Transverse colon (tissue), 4 donors: ENCODE results near the gene SLC29A3. TPM values are rescaled to one million over a fixed set of nuclear protein-coding genes. Genes with fewer than 3 reads are reported as not detected.
A peak's percentile ranks its signal among the peaks of the same experiment; 100 is the strongest.

Source experiments
- DNase-seq: peaks from one replicate; pipeline ENCODE4 v3.0.0-alpha.2; 2019
- H3K27ac ChIP-seq, 4 donors: fragments of 200-600 bp; sonication (generic); 2 replicates each; pipeline ENCODE4 v1.5.1; 2016 to 2018; ENCODE audit warnings: inconsistent platforms in 4 of 4
- H3K27me3 ChIP-seq: fragments of 200-600 bp; sonication (generic); 2 replicates; pipeline ENCODE4 v1.5.1; 2017; ENCODE audit warnings: inconsistent platforms
- H3K36me3 ChIP-seq, 4 donors: fragments of 200-600 bp; sonication (generic); 2 replicates each; pipeline ENCODE4 v1.5.1; 2017 to 2019; ENCODE audit warnings: inconsistent platforms in 4 of 4
- H3K4me1 ChIP-seq, 4 donors: fragments of 200-600 bp; sonication (generic); 2 replicates each; pipeline ENCODE4 v1.5.1; 2017 to 2020; ENCODE audit warnings: inconsistent platforms in 4 of 4
- H3K4me3 ChIP-seq, 4 donors: fragments of 200-600 bp; sonication (generic); 1 replicate in 1 of 4; 2 replicates in 3 of 4; pipeline versions ENCODE4 v1.5.1 to v1.6.1; 2017 to 2019; ENCODE audit warnings: inconsistent platforms in 4 of 4
- H3K9me3 ChIP-seq, 2 donors: fragments of 200-600 bp; sonication (generic); 2 replicates each; pipeline ENCODE4 v1.5.1; 2017 to 2019; ENCODE audit warnings: inconsistent platforms in 2 of 2
- EP300 ChIP-seq: sonication (generic); formaldehyde crosslinking; IDR thresholded peaks from one replicate; pipeline ENCODE4 v1.6.1; 2017; ENCODE audit warnings: antibody characterized with exemption, low read depth
- POLR2A ChIP-seq: fragments of 450-650 bp; IDR thresholded peaks from one replicate; pipeline ENCODE4 v1.6.1; 2016; ENCODE audit warnings: antibody characterized with exemption, mild to moderate bottlenecking, moderate library complexity
- POLR2AphosphoS5 ChIP-seq, 3 donors: sonication (generic); formaldehyde crosslinking; IDR thresholded peaks; one replicate each; pipeline ENCODE4 v1.6.1; 2016; ENCODE audit warnings: antibody characterized with exemption in 3 of 3
- WGBS, 2 donors: methylation state at CpG; one replicate each; pipeline ENCODE4 v1.1.5; 2018; ENCODE audit warnings: low coverage in 1 of 2; 5-methylcytosine and 5-hydroxymethylcytosine counted together
- in situ Hi-C, 4 donors: fragments of 200-750 bp; cut with MboI; loops; one replicate each; pipeline versions ENCODE4 v1.15.0 to v1.15.1; 2017; ENCODE audit warnings: low sequenced_read_pairs in 3 of 4, low pct_ligation_motif_present in 1 of 4, low pct_unique_long_range_greater_than_20kb in 1 of 4
- intact Hi-C: fragments of 100-400 bp; cut with DNase I; formaldehyde crosslinking; loops from one replicate; pipeline ENCODE4 v1.15.1; 2023; ENCODE audit warnings: low total_unique reads
- total RNA-seq, 4 donors: library from RNA; depleted of rRNA; stranded (reverse); fragments of >200 nt; gene quantifications; one replicate each; pipeline ENCODE4 v1.1.0, GENCODE V29; 2016
- TF ChIP-seq, protein P1 (sequence below), 5 experiments: fragments of 200-600 bp in 3 of 5; fragments of 450-650 bp in 2 of 5; sonication (generic) in 3 of 5; IDR thresholded peaks; 1 replicate in 2 of 5; 2 replicates in 3 of 5; pipeline ENCODE4 v1.5.1; 2016 to 2017; ENCODE audit warnings: antibody characterized with exemption in 5 of 5, inconsistent platforms in 3 of 5, mild to moderate bottlenecking in 2 of 5, moderate library complexity in 1 of 5

Gene SLC29A3
- total RNA-seq, 4 donors from 2014 or later = 0.75 to 6.4 (median 3.4) TPM

- in situ Hi-C loops = loop anchor here in 2 of 4 donors (25.0 kb wide), 2 partner anchors 262 to 512 kb away; no protein-coding TSS in a partner anchor
- TF ChIP-seq EP300 (no peak), POLR2A (no peak), POLR2AphosphoS5 (IDR thresholded peaks at IDR 0.05) (no peak)
- TF ChIP-seq, protein P1, sequence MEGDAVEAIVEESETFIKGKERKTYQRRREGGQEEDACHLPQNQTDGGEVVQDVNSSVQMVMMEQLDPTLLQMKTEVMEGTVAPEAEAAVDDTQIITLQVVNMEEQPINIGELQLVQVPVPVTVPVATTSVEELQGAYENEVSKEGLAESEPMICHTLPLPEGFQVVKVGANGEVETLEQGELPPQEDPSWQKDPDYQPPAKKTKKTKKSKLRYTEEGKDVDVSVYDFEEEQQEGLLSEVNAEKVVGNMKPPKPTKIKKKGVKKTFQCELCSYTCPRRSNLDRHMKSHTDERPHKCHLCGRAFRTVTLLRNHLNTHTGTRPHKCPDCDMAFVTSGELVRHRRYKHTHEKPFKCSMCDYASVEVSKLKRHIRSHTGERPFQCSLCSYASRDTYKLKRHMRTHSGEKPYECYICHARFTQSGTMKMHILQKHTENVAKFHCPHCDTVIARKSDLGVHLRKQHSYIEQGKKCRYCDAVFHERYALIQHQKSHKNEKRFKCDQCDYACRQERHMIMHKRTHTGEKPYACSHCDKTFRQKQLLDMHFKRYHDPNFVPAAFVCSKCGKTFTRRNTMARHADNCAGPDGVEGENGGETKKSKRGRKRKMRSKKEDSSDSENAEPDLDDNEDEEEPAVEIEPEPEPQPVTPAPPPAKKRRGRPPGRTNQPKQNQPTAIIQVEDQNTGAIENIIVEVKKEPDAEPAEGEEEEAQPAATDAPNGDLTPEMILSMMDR (IDR thresholded peaks at IDR 0.05) = no peak
- DNase-seq = no peak
- WGBS, 2 donors = 85% methylated on average over 16 of the region's 16 CpGs; no CpG with 5 or more reads in 1 of the 2 donors
- Histone ChIP-seq H3K27me3 (no peaks in the 10 kb centered on the region), H3K9me3 (no peaks in the 10 kb centered on the region), H3K27ac (no peak overlapping the region), H3K36me3 (no peaks in the 10 kb centered on the region), H3K4me3 (no peak overlapping the region), H3K4me1 (no peaks in the 10 kb centered on the region)
- intact Hi-C loops = no loop called here
Observed at GRCh38 chr10:71300555-71301370, 18.3 kb upstream of the SLC29A3 start.

DNA sequence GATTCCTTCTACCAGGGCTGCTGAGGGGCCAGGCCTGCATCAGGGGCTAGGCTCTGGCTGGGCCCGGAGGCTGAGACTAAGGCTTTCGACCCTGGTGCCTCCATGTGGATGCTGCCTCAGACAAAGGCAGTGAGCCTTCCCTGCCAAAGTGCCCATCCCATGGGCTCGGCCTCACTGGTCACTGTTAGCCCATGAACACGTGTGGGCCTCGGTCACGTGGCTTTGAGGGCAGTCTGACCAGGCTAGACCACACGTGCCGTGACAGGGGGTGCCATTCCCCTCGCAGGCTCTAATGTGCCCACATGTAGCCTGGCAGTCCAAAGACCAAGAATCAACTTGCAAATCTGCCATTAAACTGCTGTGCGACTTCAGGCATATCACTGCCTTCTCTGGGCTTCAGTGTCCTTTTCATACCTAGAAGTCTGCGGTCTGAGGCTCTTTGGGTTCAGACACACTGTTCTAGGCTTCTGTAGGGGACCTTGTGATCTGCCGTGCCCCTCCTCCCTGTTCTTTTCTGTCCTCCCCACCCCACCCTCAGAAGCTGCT lies 17.6 kb upstream of the SLC29A3 start:
- Histone ChIP-seq H3K36me3 (no peaks in the 10 kb centered on the region), H3K27ac (no peak overlapping the region), H3K4me3 (no peak overlapping the region), H3K9me3 (no peaks in the 10 kb centered on the region), H3K4me1 (no peaks in the 10 kb centered on the region), H3K27me3 (no peaks in the 10 kb centered on the region)
- in situ Hi-C loops = loop anchor here in 2 of 4 donors (25.0 kb wide), 2 partner anchors 261 to 511 kb away; no protein-coding TSS in a partner anchor
- intact Hi-C loops = no loop called here
- DNase-seq = no peak
- 83% methylated on average over 10 of the region's 12 CpGs; no CpG with 5 or more reads in 1 of the 2 donors for WGBS, 2 donors
- TF ChIP-seq POLR2A = no peak
- TF ChIP-seq, protein P1 (IDR thresholded peaks at IDR 0.05) = no peak
- TF ChIP-seq EP300 = no peak
- no peak for TF ChIP-seq POLR2AphosphoS5 (IDR thresholded peaks at IDR 0.05)

- Histone ChIP-seq H3K9me3 (no peaks in the 10 kb centered on the region), H3K4me1 (no peaks in the 10 kb centered on the region), H3K27ac (no peak overlapping the region), H3K36me3 (no peaks in the 10 kb centered on the region), H3K4me3 (no peak overlapping the region), H3K27me3 (no peaks in the 10 kb centered on the region)
- TF ChIP-seq POLR2AphosphoS5 (IDR thresholded peaks at IDR 0.05) (no peak), EP300 (no peak), POLR2A (no peak)
- TF ChIP-seq, protein P1 (IDR thresholded peaks at IDR 0.05) = no peak
- no peak for DNase-seq
- intact Hi-C loops (no loop called here), in situ Hi-C loops (loop anchor here in 2 of 4 donors (25.0 kb wide), 2 partner anchors 260 to 510 kb away; no protein-coding TSS in a partner anchor)
- 61% methylated on average over 4 of the region's 4 CpGs; no CpG with 5 or more reads in 1 of the 2 donors for WGBS, 2 donors
Observed at GRCh38 chr10:71302451-71302850, 16.6 kb upstream of the SLC29A3 start.

DNA sequence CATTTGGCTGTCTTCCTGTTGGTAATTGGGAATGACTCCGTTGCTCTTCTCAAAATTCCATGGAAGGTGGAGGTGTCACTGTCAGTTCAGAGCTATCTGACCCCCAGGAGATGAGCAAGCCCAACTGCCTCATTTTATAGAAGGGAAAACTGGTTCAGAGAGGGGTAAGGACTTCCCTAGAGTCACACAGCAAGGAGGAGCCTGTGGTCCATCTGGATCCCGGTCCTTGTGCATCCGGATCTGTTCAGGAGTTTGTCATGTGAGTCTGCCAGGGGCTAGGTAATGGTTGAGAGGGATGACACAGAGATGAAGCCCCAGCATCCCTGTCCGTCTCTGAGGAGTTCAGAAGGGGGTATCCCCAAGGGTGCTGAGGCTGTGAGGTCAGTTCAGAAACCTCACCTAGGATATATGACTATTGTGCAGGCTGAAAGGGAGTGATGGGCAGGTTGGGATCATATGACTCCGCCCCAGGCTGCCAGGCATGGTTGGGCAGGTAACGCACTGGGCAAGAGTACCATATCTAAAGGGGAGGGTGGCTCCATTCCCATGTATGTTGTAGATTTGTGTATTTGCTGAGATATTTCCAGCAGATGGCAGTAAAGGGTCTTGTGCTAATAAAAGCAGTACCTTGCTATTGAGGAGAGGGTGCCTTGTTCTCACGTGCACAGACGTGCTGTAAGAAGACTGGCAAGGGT lies 16.0 kb upstream of the SLC29A3 start:
- Histone ChIP-seq H3K9me3 (no peaks in the 10 kb centered on the region), H3K27me3 (no peaks in the 10 kb centered on the region), H3K4me1 (no peaks in the 10 kb centered on the region), H3K36me3 (no peaks in the 10 kb centered on the region), H3K4me3 (no peak overlapping the region), H3K27ac (no peak overlapping the region)
- TF ChIP-seq POLR2AphosphoS5 (IDR thresholded peaks at IDR 0.05) = no peak
- TF ChIP-seq, protein P1 (IDR thresholded peaks at IDR 0.05) = peak; percentile 15 to 41 (median 31)
- in situ Hi-C loops (loop anchor here in 2 of 4 donors (25.0 kb wide), 2 partner anchors 259 to 509 kb away; no protein-coding TSS in a partner anchor), intact Hi-C loops (no loop called here)
- 33 to 36% methylated on average over 1 to 8 of the region's 8 CpGs for WGBS, 2 donors
- DNase-seq = no peak
